ENCODE data around the gene CPSF3. TPM values are rescaled to one million over a fixed set of nuclear protein-coding genes. Genes with fewer than 3 reads are reported as not detected.

Gene CPSF3
- total RNA-seq, 1 donor from 2014 or later = 199 TPM

- H2AFZ ChIP-seq (replicated peaks) = no peak overlapping the region
- peaks cover 27% of the 10 kb centered on the region for H3K36me3 ChIP-seq
- H3K9me3 ChIP-seq (ENCODE audit: low read depth) = no peaks in the 10 kb centered on the region
- no peaks in the 10 kb centered on the region for H3K9me3 Mint-ChIP-seq
- peaks cover 4% of the 10 kb centered on the region for H3F3A ChIP-seq (ENCODE audit: low read depth)
- no peak overlapping the region for H3K4me3 Mint-ChIP-seq
- H4K20me1 ChIP-seq (ENCODE audit: low read depth) = no peaks in the 10 kb centered on the region
- H3K4me1 Mint-ChIP-seq = no peaks in the 10 kb centered on the region
- H3K79me2 ChIP-seq (ENCODE audit: low read depth) = peaks cover 25% of the 10 kb centered on the region
- no peaks in the 10 kb centered on the region for H3K4me1 ChIP-seq
- no peak overlapping the region for H3K4me2 ChIP-seq
- no peak overlapping the region for H3K9ac ChIP-seq
- H3K27ac ChIP-seq = no peak overlapping the region
- H3K36me3 Mint-ChIP-seq = peaks cover 23% of the 10 kb centered on the region
- DNase-seq (ENCODE audit: low spot score) = no peak
- TF ChIP-seq EZH2phosphoT487 (IDR thresholded peaks at IDR 0.05) = no peak
- TF ChIP-seq, protein P1, sequence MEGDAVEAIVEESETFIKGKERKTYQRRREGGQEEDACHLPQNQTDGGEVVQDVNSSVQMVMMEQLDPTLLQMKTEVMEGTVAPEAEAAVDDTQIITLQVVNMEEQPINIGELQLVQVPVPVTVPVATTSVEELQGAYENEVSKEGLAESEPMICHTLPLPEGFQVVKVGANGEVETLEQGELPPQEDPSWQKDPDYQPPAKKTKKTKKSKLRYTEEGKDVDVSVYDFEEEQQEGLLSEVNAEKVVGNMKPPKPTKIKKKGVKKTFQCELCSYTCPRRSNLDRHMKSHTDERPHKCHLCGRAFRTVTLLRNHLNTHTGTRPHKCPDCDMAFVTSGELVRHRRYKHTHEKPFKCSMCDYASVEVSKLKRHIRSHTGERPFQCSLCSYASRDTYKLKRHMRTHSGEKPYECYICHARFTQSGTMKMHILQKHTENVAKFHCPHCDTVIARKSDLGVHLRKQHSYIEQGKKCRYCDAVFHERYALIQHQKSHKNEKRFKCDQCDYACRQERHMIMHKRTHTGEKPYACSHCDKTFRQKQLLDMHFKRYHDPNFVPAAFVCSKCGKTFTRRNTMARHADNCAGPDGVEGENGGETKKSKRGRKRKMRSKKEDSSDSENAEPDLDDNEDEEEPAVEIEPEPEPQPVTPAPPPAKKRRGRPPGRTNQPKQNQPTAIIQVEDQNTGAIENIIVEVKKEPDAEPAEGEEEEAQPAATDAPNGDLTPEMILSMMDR (IDR thresholded peaks at IDR 0.05) = no peak
- no peak for TF ChIP-seq EZH2 (IDR thresholded peaks at IDR 0.05)
- H3K4me3 ChIP-seq = no peak overlapping the region
- no peak overlapping the region for H3K27ac Mint-ChIP-seq
- H3K27me3 Mint-ChIP-seq (ENCODE audit: insufficient read depth, low read depth) = peaks cover 3% of the 10 kb centered on the region
- no peaks in the 10 kb centered on the region for H3K27me3 ChIP-seq
These were observed 7.2 kb downstream of the CPSF3 start for GRCh38 chr2:9430316-9431293.

GRCh38 chr2:9434489-9434888 is 11.0 kb downstream of the CPSF3 start:
- H3K79me2 ChIP-seq (ENCODE audit: low read depth) = no peaks in the 10 kb centered on the region
- peaks cover 43% of the 10 kb centered on the region for H3K36me3 ChIP-seq
- no peaks in the 10 kb centered on the region for H3K27me3 ChIP-seq
- no peaks in the 10 kb centered on the region for H3K4me1 ChIP-seq
- no peak overlapping the region for H3K9ac ChIP-seq
- no peak overlapping the region for H3K4me2 ChIP-seq
- H3K4me3 Mint-ChIP-seq = no peak overlapping the region
- no peak for TF ChIP-seq EZH2 (IDR thresholded peaks at IDR 0.05)
- no peak for TF ChIP-seq EZH2phosphoT487 (IDR thresholded peaks at IDR 0.05)
- TF ChIP-seq, protein P1 (IDR thresholded peaks at IDR 0.05) = no peak
- H3K27ac Mint-ChIP-seq = no peak overlapping the region
- no peaks in the 10 kb centered on the region for H4K20me1 ChIP-seq (ENCODE audit: low read depth)
- DNase-seq (ENCODE audit: low spot score) = no peak
- H2AFZ ChIP-seq (replicated peaks) = no peak overlapping the region
- H3K27me3 Mint-ChIP-seq (ENCODE audit: insufficient read depth, low read depth) = peaks cover 3% of the 10 kb centered on the region
- no peaks in the 10 kb centered on the region for H3K9me3 Mint-ChIP-seq
- H3K4me3 ChIP-seq = no peak overlapping the region
- H3K9me3 ChIP-seq (ENCODE audit: low read depth) = no peaks in the 10 kb centered on the region
- peaks cover 31% of the 10 kb centered on the region for H3K36me3 Mint-ChIP-seq
- H3K27ac ChIP-seq = no peak overlapping the region
- H3F3A ChIP-seq (ENCODE audit: low read depth) = peaks cover 4% of the 10 kb centered on the region
- no peaks in the 10 kb centered on the region for H3K4me1 Mint-ChIP-seq

GRCh38 chr2:9439536-9439935 is 16.1 kb downstream of the CPSF3 start:
- Mint-ChIP-seq H3K36me3 (peaks cover 33% of the 10 kb centered on the region), H3K4me3 (no peak overlapping the region), H3K27me3 (ENCODE audit: insufficient read depth, low read depth) (no peaks in the 10 kb centered on the region), H3K4me1 (no peaks in the 10 kb centered on the region), H3K27ac (no peak overlapping the region), H3K9me3 (no peaks in the 10 kb centered on the region)
- Histone ChIP-seq H3K27ac (no peak overlapping the region), H3K4me2 (no peak overlapping the region), H3F3A (ENCODE audit: low read depth) (no peaks in the 10 kb centered on the region), H3K27me3 (no peaks in the 10 kb centered on the region), H4K20me1 (ENCODE audit: low read depth) (peaks cover 3% of the 10 kb centered on the region), H3K79me2 (ENCODE audit: low read depth) (no peaks in the 10 kb centered on the region), H3K4me3 (no peak overlapping the region), H3K9ac (no peak overlapping the region), H3K9me3 (ENCODE audit: low read depth) (no peaks in the 10 kb centered on the region), H3K4me1 (no peaks in the 10 kb centered on the region), H3K36me3 (peaks cover 30% of the 10 kb centered on the region), H2AFZ (replicated peaks) (no peak overlapping the region)
- no peak for DNase-seq (ENCODE audit: low spot score)
- no peak for TF ChIP-seq EZH2phosphoT487 (IDR thresholded peaks at IDR 0.05)
- no peak for TF ChIP-seq EZH2 (IDR thresholded peaks at IDR 0.05)
